SH-SY5Y (cell line): Measurements from ENCODE around the gene ERCC8.

Experiments used
- GATA2 ChIP-seq: IDR thresholded peaks from 2 replicates; pipeline ENCODE4 v1.6.1; 2011; ENCODE audit warnings: mild to moderate bottlenecking, low read depth, low read length
- GATA3 ChIP-seq: IDR thresholded peaks from 2 replicates; pipeline ENCODE4 v1.6.1; 2011; ENCODE audit warnings: low read depth, mild to moderate bottlenecking, low read length, moderate library complexity

Gene ERCC8

DNA sequence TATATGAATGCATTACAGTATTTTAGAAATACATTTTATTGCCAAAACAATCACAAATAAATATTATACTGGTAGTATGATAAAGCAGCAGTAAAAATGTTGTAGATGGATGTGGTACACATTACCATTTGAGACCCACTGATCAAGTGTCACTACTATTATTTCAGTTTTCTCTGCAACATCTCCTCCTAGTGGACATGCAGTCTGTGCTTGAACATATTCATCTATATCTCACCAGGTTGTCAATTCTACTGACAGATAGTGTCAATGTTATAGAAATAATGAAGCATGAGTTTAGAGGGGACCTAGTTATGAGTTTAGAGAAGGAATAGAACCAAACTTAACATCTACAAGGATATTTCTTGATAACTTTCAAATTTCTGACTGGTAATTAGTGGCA, 61.6 kb downstream of the ERCC8 start:
- TF ChIP-seq GATA3 (no peak), GATA2 (no peak)

DNA sequence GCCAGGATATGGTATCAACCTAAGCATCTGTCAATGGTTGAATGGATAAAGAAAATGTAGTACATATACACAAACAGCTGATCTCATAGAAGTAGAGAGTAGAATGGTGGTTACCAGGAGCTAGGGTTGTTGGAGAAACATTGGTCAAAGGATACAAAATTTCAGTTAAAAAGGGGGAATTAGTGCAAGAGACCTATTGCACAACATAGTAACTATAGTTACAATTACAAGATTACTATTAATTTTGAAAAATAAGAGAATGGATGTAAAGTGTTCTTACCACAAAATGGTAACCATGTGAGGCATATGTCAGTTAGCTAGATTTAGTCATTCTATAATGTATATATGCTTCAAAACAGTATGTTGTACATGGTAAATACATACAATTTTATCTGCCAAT, 72.0 kb downstream of the ERCC8 start:
- TF ChIP-seq GATA2 (no peak), GATA3 (no peak)

DNA sequence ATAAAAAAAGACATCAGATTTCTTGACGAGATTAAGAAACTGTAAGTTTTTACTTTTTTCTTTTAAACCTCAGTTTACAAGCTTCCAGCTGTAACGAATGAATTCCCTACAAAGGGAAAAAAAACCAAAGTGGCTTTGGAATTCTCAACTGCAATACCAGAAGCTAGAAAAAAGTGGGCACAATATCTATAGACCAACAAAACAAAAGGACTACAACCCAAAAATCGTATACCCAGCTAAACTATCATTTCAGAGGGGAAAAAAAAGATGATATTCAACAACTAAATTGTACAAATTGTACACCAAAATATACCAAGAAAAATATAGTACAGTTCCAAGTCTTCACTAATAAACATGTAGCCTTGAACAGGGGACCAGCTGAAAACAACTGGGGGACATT, 74.0 kb downstream of the ERCC8 start:
- no peak for TF ChIP-seq GATA3
- no peak for TF ChIP-seq GATA2

DNA sequence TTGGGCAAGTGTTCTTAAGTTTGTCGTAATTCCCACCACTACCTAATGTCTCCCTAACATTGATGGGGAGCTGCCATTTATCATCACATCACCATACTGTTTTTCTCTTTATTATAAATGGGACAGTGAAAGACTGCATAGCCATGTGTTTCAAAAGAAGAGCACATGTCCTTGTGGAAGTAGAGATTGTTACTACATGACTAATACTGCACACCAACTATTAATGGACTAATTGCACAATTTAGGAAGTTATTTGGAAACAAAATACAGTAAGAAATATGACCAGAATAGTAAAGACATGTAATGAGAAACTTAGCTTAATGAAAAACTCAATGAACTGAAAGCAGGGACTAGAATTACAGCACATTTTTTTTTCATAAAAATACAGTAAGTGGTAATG, 88.8 kb downstream of the ERCC8 start:
- TF ChIP-seq GATA3 = no peak
- TF ChIP-seq GATA2 = no peak

DNA sequence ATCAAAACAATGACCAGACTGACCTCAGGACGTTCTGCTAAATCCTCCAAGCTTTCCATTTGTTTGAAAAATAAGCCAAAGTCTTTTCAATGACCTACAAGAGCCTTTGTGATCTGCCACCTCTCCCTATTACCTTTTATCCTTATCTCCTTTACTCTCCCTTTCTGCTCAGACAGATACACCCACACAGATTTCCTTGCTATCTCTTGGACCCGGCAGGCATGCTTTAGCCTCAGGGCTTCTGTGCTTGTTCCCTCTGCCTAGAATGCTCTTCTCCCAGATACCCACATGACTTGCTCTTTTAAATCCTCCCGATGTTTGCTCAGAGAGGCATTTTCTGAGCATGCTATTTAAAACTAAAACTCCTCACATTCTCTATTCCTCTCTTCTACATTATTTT, 91.9 kb downstream of the ERCC8 start:
- no peak for TF ChIP-seq GATA2
- TF ChIP-seq GATA3 = no peak

DNA sequence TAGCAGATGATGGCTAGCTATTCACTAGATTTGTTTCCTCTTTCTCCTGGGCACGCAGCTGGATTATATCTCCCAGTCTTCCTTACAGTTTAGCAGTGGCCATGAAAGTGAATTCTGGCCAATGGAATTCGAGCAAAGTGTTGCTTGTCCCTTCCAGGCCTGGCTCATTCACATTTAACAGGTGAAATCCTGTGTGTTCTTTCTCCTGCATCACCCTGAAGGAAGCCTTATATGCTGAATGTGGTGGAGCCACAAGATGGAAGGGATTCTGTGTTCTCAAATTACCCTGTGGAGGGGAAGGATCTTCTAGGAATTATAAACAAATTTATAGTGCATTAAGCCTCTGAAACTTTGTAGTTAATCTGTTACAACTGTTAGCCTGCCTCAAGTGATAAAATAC, 92.6 kb downstream of the ERCC8 start:
- no peak for TF ChIP-seq GATA3
- no peak for TF ChIP-seq GATA2

DNA sequence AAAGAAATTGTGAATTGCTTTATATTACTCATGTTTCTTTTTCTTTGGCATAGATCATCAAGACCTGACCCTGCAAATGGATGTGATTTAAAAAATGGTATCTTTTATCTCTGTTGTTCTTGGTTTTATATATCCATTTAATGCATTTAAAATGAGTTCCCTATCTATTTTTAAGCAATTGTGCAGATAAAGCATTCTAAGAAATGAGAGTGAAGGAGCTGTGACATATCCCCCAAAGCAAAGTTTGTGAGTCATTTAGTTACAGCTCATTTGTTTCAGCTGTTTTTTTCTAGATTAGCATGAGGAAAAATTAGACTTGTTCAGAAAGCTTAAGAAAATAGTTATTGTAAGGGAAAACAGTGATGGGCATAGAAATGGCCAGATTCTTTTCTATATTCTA, 93.2 kb downstream of the ERCC8 start:
- no peak for TF ChIP-seq GATA2
- TF ChIP-seq GATA3 = no peak

DNA sequence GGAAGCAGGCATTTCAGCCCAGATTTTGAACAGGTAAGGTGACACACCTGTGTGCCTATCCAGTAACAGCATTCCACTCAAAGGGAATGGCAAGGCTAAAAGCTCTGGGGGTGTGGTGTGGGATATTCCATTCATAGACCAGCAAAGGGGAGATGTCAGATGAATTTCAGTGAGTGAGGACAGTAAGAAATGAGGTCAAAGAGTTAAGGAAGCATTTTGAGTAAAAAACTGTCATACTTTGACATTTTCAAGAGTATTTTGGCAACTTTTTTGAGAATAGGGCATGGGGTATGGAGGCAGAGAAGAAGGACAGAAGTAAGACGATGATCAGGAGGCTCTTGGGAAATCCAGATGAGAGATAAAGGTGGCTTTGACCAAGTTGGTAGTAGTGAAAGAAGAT, 98.6 kb downstream of the ERCC8 start:
- no peak for TF ChIP-seq GATA2
- no peak for TF ChIP-seq GATA3

DNA sequence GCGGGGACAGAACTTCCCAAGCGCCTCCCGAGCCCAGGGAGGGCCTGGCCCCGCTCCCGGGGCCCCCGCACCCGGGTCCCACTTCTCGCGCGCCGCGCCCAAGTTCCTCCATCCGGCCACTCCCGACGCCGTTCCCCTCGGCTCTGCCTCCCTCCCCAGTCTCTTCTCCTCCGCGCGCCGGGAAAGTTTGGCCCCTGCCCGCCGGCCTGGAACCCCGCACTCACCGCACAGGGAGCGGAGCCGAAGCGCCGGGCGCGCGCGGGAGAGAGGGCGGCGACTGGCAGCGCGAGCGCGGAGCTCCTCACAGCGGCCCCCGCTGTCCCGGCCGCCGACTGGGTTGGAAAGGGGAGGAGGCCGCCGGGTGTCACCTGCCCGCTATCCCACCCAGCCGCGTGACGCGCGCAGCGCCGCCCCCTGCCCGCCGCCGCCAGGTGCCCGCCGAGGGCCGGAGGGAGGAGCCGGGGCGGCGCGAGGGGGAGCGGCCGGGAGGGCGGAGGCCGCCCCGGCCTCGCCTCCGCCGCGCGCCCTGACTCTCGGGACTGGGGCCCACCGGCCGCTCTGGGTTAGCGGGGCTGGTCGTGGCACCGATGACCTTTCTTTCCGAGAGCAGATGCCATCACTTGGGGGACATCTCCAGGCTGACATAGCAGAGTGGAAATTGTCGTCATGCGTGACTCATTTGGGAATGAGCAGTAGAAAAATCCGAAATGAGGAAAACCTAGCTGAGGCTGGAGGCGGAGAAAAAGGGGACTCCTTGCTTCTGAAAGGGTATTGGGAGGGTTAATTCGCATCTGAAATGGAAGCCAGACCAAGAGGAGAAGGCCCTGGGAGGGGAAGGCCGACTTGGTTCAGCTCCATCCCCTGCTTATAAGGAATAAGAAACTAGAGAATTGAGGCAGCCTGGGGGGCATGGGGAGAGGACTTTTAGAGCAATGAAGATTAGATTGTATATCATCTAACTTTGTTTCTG, 100.6 kb downstream of the ERCC8 start, which contains the start of gene ELOVL7:
Gene ELOVL7, minus strand, starts transcription at position 334 of the 970 bp plus-strand sequence. CDS start 56,872 bp downstream, outside the sequence.
- no peak for TF ChIP-seq GATA3
- TF ChIP-seq GATA2 = no peak

DNA sequence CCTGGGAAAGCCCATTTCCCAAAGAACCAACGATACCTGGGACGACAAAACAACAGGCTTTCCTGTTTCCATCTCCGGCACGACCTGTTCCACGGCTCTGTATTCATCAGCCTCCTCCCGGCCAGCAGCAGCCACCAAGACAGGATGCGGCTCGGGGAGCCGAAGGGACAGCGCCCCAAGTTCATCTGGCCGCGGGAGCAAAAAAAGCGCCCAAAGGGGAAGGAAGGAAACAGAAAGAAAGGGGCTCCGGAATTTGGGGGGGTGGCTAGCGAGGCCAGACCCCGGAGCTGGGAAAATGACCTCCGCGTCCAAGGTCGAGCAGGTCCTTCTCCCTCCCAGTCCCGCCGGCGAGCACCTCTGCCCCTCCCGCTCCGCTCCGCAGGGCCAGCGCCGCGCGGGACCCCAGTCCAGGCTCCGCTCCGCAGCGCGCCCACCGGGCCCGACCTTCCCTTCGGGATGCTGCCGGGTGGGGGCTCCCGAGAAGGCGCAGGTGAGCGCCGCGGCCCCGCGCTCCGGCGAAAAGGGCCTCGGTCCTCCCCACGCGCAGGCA, 101.4 kb downstream of the ERCC8 start:
- TF ChIP-seq GATA3 (no peak), GATA2 (no peak)

DNA sequence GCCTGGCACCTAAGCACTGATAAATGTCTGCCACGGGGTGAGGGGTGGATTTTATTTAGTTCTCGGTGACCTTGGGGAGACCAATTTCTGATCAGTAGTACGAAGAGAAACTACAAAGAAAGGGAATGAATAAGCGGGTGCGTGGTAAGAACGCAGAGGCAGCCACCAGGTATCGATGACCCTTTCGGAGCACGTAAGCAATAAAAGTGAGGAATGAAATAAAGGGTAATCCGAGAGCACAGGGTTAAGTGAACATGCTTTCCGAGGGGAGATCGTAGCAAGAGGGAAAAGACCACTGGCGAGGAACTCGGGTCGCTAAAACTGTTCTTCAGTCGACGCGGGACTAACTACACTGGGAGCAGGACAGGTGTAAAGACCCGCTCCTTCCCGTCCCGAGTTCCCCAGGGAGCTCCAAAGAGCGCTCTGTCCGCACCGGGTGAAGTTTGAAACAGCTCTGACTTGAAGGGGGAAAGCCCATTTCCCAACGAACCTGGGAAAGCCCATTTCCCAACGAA, 101.9 kb downstream of the ERCC8 start:
- TF ChIP-seq GATA3 (no peak), GATA2 (no peak)

DNA sequence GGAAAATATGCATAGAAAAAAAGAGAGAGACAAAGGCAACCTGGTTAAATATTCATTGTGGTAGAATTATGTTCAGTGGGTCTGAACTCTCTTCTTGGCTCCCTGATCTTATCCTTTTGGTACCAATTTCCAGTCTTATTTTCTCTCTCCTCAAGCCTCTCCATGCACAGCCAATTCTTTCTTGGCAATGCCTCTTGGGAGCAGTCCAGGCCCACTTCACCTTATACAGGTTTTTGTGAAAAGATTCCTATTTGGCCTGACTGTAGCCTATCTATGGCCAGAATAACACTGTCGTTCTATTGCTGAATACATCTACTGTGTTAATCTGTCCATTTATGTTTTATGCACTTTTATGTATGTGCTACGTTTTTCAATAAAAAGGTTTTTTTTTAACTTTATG, 103.5 kb downstream of the ERCC8 start:
- TF ChIP-seq GATA2 (no peak), GATA3 (no peak)

DNA sequence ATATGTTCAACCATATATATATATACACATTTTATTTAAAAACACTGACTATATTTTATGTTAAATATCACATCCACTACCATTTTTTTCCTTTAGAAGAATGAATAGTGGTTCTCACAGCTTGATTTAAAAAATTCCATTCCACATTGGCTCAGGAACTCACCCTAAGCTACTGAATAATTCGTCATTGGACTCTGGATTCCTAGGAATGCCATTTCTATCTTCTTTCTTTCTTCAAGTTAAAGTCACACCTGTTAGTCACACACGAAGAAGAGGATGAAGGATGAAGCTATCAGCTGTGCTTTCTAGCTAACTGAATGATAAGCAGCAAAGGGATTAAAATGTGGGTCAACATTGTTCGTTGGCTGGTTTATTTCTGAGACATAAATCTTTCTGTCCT, 108.7 kb downstream of the ERCC8 start:
- TF ChIP-seq GATA3 = no peak
- TF ChIP-seq GATA2 = no peak

DNA sequence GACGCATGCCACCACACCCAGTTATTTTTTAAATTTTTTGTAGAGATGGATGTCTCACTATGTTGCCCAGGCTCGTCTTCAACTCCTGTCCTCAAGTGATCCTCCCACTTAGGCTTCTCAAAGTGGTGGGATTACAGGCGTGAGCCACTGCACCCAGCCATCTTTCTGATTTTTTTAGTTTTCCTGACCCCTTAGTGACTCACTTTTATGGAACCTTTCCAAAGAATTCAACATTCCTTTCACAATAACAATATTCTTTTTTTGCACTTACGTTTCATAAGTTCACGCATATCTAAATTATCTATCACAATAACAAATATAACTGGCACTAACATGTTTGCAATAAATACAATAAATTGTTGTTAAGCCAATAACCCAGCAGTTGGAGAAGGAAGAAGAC, 109.3 kb downstream of the ERCC8 start:
- no peak for TF ChIP-seq GATA2
- TF ChIP-seq GATA3 = no peak

DNA sequence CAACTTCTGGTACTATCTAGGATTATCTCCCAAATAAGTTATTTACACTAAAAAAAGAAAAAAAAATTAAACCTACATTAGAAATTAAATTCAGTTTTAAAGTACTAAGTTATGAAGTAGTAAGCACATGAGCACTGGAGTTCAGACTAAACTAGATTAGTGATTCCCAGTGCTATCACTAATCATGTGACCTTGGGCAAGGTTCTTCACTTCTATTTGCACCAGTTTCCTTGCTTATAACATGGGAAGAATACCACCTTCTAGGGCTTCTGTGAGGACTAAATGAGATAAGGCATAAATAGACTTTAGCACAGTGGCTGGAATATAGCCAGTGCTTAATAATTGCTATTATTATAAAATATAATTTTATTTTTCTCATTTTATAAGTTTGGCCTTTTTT, 111.3 kb downstream of the ERCC8 start:
- TF ChIP-seq GATA3 (no peak), GATA2 (no peak)
